ENCODE data around the gene DEXI. TPM values are rescaled to one million over a fixed set of nuclear protein-coding genes. Genes with fewer than 3 reads are reported as not detected.
"Not testable (repeated sequence)": the region's sequence is repeated elsewhere in the genome, so short reads cannot be mapped to it uniquely, and the experiment has no call there.

DEXI gene
- total RNA-seq, 1 experiment from 2014 or later = 65.9 TPM

- DNase-seq (ENCODE audit: low spot score) = no peak
Measured at GRCh38 chr16:10968498-10968897, 26.2 kb upstream of the DEXI start.

- DNase-seq (ENCODE audit: low spot score) = no peak
Measured at GRCh38 chr16:10967986-10968385, 25.7 kb upstream of the DEXI start.

GRCh38 chr16:10966559-10966958 is 24.3 kb upstream of the DEXI start:
- not testable (repeated sequence) for DNase-seq (ENCODE audit: low spot score)

GRCh38 chr16:10966129-10966528 is 23.9 kb upstream of the DEXI start:
- DNase-seq (ENCODE audit: low spot score) = no peak

DNA sequence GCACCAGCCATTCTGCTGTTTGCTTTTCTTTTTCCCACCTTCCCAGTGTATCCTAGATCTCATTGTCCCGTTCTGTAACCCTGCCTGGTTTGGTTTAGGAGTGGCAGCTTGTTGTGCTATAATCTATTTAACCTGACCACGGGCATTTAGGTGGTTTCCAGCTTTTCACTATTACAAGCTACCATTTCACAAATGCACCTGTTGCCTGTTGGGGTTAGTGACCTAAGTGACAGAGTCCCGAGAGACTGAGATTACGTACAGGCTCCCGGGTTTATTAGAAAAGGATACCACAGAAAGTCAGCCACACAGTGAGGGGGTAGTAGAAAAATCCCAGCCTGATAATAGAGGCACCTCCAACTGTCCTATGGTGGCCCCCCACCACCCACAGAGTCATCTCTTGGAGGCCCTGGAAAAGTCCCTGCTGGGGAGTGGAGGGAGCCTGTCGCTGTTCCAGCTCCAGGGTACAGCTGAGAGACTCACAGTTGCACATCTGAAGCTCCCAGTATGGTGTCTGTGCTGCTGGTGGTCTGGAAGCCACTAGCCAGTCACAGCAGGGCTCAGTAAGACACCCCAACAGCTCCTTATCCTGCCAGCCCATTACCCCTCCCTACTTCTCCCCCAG is 23.3 kb upstream of the DEXI start:
- no peak for DNase-seq (ENCODE audit: low spot score)

DNA sequence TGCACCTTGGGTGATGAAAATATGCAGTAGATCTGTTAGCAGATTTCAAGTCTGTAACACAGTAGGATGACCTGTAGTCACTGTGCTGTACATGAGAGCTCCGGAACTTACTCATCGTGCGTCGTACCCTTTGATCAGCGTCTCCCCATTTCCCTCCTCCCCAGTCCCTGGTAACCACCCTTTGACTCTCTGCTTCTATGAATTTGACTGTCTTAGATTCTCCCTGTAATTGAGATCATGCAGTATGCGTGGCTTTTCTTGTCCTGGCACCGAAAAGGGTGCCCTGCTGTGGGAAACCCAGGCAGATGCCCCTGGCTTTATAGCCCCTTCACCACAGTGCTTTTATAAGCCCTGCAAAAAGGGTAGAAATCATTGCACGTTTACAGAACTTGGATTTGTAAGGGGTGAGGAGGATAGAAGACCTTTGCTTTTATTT is 22.6 kb upstream of the DEXI start:
- peak; percentile 42 for DNase-seq (ENCODE audit: low spot score)

DNA sequence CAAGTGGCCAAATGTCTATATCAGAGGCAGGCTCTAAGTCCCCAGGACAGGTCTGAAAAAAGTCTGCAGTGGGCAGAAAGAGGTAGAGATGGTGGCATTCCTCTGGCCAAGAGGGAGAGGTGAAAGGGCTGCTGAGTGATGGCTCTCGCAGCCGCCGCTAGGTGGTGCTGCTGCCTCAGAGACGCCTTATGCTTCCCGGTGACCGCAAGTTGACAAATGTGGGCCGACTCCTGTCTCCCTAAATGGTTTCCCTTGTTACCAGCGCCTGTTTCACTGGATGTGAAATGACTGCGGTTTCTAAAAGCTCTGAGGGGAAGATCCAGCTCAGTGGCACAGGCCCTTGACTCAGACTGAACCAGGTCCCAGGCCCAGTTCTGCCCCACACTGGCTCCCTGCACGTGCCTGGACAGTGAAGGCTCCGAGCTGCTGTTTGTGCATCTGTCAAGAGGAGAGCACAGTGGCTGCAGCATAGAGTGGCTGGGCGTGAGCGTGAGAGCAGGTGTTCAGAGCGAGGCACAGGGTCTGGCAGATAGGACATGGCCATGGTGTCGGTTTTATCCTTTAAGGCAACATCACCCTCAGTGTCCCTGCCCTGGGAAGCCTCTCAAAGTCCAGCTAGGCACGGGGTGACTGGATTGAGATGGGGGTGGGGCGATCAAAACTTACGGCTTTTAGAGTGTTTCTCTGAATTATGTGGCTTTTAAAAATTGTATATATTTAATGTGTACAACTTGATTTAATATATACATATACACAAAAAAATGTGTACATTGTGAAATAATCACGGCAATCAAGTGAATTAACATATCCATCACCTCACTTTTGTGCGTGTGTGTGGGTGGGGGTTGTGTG is 22.0 kb upstream of the DEXI start:
- peak; percentile 89 for DNase-seq (ENCODE audit: low spot score)

- DNase-seq (ENCODE audit: low spot score) = peak; percentile 82
Measured at GRCh38 chr16:10961231-10961630, 19.0 kb upstream of the DEXI start.

GRCh38 chr16:10959161-10959560 is 16.9 kb upstream of the DEXI start:
- no peak for DNase-seq (ENCODE audit: low spot score)

- DNase-seq (ENCODE audit: low spot score) = no peak
Measured at GRCh38 chr16:10957771-10958482, 15.7 kb upstream of the DEXI start.

DNA sequence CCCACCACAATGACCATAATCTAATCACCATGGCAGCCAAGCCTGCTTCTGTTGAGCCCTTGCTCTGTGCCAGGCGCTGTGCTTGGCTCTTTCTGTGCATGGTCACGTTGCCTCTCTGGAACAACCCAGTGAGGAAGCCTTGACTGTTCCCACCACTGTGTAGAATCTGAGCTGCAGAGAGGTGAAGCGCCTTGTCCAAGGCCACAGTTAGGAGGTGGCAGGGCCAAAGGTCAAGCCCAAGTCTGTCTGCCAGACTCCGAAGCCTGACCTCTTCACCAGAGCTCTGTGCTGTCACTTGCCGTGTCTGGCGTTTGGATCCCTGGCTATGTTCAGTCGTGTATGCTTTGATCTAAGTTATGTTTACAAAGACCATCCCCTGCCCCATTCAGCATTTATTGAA is 12.6 kb upstream of the DEXI start:
- DNase-seq (ENCODE audit: low spot score) = no peak

GRCh38 chr16:10951026-10951425 is 8.8 kb upstream of the DEXI start:
- DNase-seq (ENCODE audit: low spot score) = no peak

DNA sequence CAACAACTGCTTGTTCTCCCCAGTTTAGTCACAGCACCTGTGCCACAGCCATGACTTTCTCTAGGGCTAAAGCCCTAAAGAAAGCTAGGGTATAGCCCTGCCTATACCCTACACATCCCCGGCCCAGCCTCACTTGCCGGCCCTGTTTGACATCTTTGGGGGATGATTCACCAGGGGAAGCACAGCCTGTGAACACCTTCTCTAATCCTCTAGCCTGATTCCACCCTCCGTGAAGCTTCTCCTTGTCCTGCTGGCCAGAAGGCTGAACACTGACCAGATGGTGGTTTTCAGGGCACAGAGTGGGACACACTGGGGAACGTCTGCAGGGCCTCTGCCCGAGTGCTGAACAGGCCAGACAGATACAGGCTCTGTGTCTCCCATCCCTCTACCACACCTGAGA is 8.1 kb upstream of the DEXI start:
- DNase-seq (ENCODE audit: low spot score) = peak; percentile 24

DNA sequence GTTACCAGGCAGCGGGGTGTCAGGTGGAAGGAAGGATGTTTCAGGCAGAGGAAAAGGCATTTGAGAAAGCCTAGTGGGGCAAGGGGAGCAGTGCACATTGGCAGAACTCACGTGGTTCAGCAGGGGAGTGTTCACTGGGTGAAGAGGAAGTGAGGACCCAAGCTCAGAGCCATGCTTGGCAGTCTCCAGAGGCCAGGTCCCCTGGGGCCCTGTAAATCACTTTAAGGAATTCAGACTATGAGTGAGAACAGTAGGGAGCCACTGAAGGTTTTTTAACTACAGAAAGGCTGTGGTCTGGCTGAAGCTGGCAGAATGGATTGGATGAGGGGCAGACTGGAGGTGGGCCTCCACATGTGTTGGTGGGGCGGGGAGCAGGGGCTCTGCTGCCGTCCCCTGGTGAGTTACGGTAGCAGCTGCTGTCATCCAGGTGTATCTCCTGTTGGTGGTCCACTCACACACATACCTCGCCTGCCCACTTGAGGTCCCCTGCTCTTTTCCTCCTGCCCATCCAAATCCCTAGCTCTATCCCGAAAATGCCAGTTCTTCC is 7.2 kb upstream of the DEXI start:
- DNase-seq (ENCODE audit: low spot score) = peak; percentile 92

DNA sequence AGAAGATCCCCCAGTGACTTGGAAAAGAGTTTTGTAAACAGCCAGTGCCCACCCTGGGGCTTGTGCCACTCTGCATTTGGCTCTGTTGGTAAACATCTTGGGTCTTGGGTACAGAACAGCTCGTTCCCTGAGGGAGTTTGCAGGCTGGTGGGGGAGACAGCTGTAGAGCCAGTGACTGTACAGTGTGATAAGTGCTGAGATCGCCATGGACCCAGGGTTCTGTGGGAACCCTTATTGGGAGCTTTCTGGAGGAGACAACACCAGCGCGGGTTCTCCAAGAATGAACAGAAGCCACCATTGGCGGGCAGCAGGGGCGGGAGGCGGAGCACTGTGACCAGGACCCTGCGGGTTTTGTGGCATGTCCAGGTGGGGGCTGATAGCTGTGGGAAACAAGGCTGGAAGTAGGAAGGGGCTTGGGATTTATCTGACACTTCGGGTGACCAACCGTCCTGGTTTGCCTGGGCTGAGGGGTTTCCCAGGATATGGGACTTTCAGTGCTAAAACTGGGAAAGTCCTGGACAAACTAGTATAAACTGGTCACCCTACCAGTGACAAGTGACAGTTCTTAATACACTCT is 5.0 kb upstream of the DEXI start:
- no peak for DNase-seq (ENCODE audit: low spot score)

GRCh38 chr16:10946308-10946707 is 4.0 kb upstream of the DEXI start:
- no peak for DNase-seq (ENCODE audit: low spot score)

DNA sequence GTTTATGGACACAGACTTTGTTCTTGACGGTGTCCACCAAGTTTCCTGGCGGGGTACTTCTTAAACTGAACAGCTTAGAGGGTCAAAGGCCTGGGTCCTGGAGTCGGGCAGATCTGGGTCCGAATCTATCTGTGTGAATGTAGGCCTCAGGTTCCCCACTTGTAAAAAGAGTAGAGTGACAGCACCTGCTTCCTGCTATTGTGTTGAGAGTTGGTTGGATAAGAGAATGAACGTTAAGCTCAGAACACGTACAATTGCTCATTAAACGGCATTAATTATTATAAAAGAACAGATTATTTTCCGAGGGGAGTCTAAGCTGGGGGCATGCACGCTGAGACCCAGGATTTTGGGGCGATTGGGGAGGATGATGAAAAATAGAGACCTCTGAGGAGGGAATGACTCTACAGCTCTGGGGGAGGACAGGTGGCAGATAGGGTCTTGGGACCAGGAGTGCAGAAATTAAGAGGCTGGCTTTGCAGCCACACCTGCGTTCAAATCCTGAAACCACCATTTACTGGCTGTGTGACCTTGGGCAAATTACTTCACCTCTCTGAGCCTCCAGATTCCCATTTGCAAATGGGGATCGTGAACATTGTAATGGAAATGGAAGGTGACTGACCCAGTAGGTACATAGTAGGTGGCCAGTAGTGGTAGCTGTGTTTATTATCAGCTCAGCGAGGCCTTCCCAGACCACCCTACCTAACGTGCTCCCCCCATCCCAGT is 3.0 kb upstream of the DEXI start:
- no peak for DNase-seq (ENCODE audit: low spot score)

DNA sequence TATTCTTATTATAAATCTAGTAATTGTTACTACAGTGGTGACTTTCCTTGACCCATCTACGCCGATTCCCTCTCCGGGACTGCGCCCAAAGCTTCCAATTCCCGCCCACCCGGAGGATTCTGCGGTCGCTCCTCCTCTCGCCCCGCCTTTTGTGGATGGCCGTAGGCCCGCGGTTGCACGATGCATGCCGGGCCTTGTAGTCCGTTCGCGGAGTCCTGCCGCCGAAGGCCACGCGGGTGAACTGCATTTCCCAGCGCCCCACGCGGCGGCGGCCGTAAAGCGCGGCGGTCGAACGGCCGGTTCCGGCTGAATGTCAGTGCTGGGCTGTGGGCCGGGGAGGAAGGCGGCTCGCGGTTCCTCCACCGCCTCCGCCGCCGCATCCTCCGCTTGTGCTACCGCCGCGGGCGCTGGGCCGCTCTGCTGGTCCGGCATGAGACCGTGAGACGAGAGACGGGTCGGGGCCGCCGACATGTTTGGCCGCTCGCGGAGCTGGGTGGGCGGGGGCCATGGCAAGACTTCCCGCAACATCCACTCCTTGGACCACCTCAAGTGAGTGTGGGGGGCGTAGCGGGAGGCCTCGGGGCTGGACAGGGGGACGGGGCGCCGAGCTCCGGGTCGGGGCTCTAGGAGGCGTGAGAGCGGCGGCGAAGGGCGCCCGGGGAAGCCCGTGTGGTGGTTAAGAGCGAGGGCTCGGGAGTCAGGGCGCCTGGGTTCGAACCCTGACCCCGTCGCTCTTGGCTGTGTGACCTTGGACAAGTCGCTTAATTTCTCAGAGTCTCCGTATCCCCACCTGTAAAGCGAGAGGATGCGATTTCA is 2.2 kb upstream of the DEXI start, which contains the start of gene CLEC16A:
Gene CLEC16A (plus strand): TSS at position 316 of the 816 bp plus-strand sequence. CDS start 154 bp downstream, at position 470.
- peak; percentile 89 for DNase-seq (ENCODE audit: low spot score)

GRCh38 chr16:10943064-10943353 is 741 bp upstream of the DEXI start:
- no peak for DNase-seq (ENCODE audit: low spot score)

DNA sequence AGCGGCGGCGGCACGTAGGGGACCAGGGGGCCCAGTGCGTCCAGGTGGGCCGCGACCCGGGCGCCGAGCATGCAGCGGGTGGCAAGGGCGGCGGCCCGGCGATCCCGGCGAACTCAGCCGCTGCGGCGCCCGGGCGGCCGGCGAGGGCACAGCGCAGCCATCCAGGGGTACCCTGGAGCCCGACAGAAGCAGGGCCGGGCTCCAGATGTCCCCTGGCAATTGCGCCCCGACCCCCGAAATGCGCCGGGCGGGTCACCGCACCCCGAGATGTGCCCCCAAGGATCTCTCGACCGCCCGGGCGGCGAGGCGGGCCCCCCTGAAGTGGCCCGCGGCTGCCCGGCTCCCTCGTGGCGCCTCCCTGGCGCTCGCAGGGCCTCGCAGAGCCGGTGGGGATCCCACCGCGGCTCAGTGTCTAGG is 325 bp downstream of the DEXI start:
- DNase-seq (ENCODE audit: low spot score) = not testable (repeated sequence)

Data from A172 (cell line).